Neural progenitor cell (in vitro differentiated cells): ENCODE measurements around the gene IL15. TPM values are rescaled to one million over a fixed set of nuclear protein-coding genes. Genes with fewer than 3 reads are reported as not detected.

Source experiments
- DNase-seq: peaks from one replicate; pipeline ENCODE4 v3.0.0-alpha.2; 2016; ENCODE audit warnings: low spot score
- H2AFZ ChIP-seq: fragments of 200-600 bp; sonication (generic); replicated peaks from 2 replicates; pipeline ENCODE4 v1.6.1; 2016; ENCODE audit warnings: antibody characterized with exemption
- H3F3A ChIP-seq: fragments of 200-600 bp; sonication (generic); 2 replicates; pipeline ENCODE4 v1.6.1; 2016; ENCODE audit warnings: antibody characterized with exemption, low read depth
- H3K27ac ChIP-seq: fragments of 200-600 bp; sonication (generic); 2 replicates; pipeline ENCODE4 v1.5.1; 2016; ENCODE audit warnings: mild to moderate bottlenecking
- H3K27me3 ChIP-seq: fragments of 200-600 bp; sonication (generic); 2 replicates; pipeline ENCODE4 v1.6.1; 2016; ENCODE audit warnings: mild to moderate bottlenecking, moderate library complexity
- H3K36me3 ChIP-seq: fragments of 200-600 bp; sonication (generic); 2 replicates; pipeline ENCODE4 v1.5.1; 2016
- H3K4me1 ChIP-seq: fragments of 200-600 bp; sonication (generic); 2 replicates; pipeline ENCODE4 v1.6.1; 2016; ENCODE audit warnings: mixed run types
- H3K4me2 ChIP-seq: fragments of 200-600 bp; sonication (generic); 2 replicates; pipeline ENCODE4 v1.6.1; 2016
- H3K4me3 ChIP-seq: fragments of 200-600 bp; sonication (generic); 2 replicates; pipeline ENCODE4 v1.5.1; 2016
- H3K79me2 ChIP-seq: fragments of 200-600 bp; sonication (generic); 2 replicates; pipeline ENCODE4 v1.6.1; 2016; ENCODE audit warnings: low read depth
- H3K9ac ChIP-seq: fragments of 200-600 bp; sonication (generic); 2 replicates; pipeline ENCODE4 v1.6.1; 2016
- H3K9me3 ChIP-seq: fragments of 200-600 bp; sonication (generic); 2 replicates; pipeline ENCODE4 v1.5.1; 2016; ENCODE audit warnings: low read depth
- H4K20me1 ChIP-seq: fragments of 200-600 bp; sonication (generic); 2 replicates; pipeline ENCODE4 v1.6.1; 2016; ENCODE audit warnings: low read depth
- H3K27ac Mint-ChIP-seq: 3 replicates; pipeline ENCODE4 v1.8.0; 2021; ENCODE audit warnings: mixed read lengths
- H3K27me3 Mint-ChIP-seq: 2 replicates; pipeline ENCODE4 v1.8.0; 2022; ENCODE audit warnings: low read depth, mild to moderate bottlenecking, inconsistent platforms, moderate library complexity, mixed read lengths; ENCODE audit not compliant: insufficient read depth
- H3K36me3 Mint-ChIP-seq: 3 replicates; pipeline ENCODE4 v1.8.0; 2021; ENCODE audit warnings: mixed read lengths
- H3K4me1 Mint-ChIP-seq: 3 replicates; pipeline ENCODE4 v1.8.0; 2021; ENCODE audit warnings: mixed read lengths
- H3K4me3 Mint-ChIP-seq: 3 replicates; pipeline ENCODE4 v1.8.0; 2021; ENCODE audit warnings: mild to moderate bottlenecking, moderate library complexity, mixed read lengths
- H3K9me3 Mint-ChIP-seq: 3 replicates; pipeline ENCODE4 v1.8.0; 2020; ENCODE audit warnings: mixed read lengths
- CTCF ChIP-seq: fragments of 200-600 bp; sonication (generic); IDR thresholded peaks from 2 replicates; pipeline ENCODE4 v1.5.1; 2017; ENCODE audit warnings: antibody characterized with exemption, mild to moderate bottlenecking
- EZH2 ChIP-seq: fragments of 200-600 bp; sonication (generic); IDR thresholded peaks from 2 replicates; pipeline ENCODE4 v1.6.1; 2017; ENCODE audit warnings: antibody characterized with exemption, mild to moderate bottlenecking, moderate library complexity
- EZH2phosphoT487 ChIP-seq: fragments of 200-600 bp; sonication (generic); IDR thresholded peaks from 2 replicates; pipeline ENCODE4 v1.6.1; 2017; ENCODE audit warnings: antibody characterized with exemption
- total RNA-seq: library from RNA; depleted of rRNA; stranded (reverse); fragments of >200 nt; gene quantifications from 2 replicates; pipeline ENCODE4 v1.2.3, GENCODE V29; 2015; ENCODE audit warnings: low replicate concordance

IL15 gene
- total RNA-seq, 1 donor from 2014 or later, result not detected

- Histone ChIP-seq H3K27me3 (peaks cover 18% of the 10 kb centered on the region), H2AFZ (no peak overlapping the region), H3K9me3 (no peaks in the 10 kb centered on the region), H3K27ac (no peak overlapping the region), H3K4me3 (no peak overlapping the region), H3K36me3 (no peaks in the 10 kb centered on the region), H4K20me1 (no peaks in the 10 kb centered on the region), H3K9ac (no peak overlapping the region), H3K4me1 (no peaks in the 10 kb centered on the region), H3K4me2 (no peak overlapping the region), H3F3A (no peaks in the 10 kb centered on the region), H3K79me2 (no peaks in the 10 kb centered on the region)
- Mint-ChIP-seq H3K4me1 (no peaks in the 10 kb centered on the region), H3K9me3 (no peaks in the 10 kb centered on the region), H3K27me3 (peaks cover 5% of the 10 kb centered on the region), H3K27ac (no peak overlapping the region), H3K36me3 (no peaks in the 10 kb centered on the region), H3K4me3 (no peak overlapping the region)
- DNase-seq, result no peak
- TF ChIP-seq EZH2phosphoT487 (no peak), EZH2 (no peak)
Measured at GRCh38 chr4:141630854-141631253, 5.5 kb upstream of the IL15 start.

- TF ChIP-seq EZH2phosphoT487 (no peak), EZH2 (no peak), CTCF (no peak)
- Histone ChIP-seq H3K27ac (no peak overlapping the region), H3K79me2 (no peaks in the 10 kb centered on the region), H3K36me3 (no peaks in the 10 kb centered on the region), H3K9me3 (no peaks in the 10 kb centered on the region), H3K4me1 (no peaks in the 10 kb centered on the region), H3F3A (no peaks in the 10 kb centered on the region), H3K9ac (no peak overlapping the region), H2AFZ (no peak overlapping the region), H3K27me3 (peaks cover 58% of the 10 kb centered on the region), H4K20me1 (no peaks in the 10 kb centered on the region), H3K4me3 (peak overlapping the region; percentile 60), H3K4me2 (peak overlapping the region; percentile 91)
- Mint-ChIP-seq H3K27me3 (peaks cover 16% of the 10 kb centered on the region), H3K4me1 (peaks cover 3% of the 10 kb centered on the region), H3K27ac (no peak overlapping the region), H3K9me3 (no peaks in the 10 kb centered on the region), H3K4me3 (peak overlapping the region; percentile 88), H3K36me3 (no peaks in the 10 kb centered on the region)
- DNase-seq, result no peak
Measured at GRCh38 chr4:141635736-141636081, 674 bp upstream of the IL15 start.

GRCh38 chr4:141636771-141637460, 533 bp downstream of the IL15 start:
- no peaks in the 10 kb centered on the region for H4K20me1 ChIP-seq
- no peaks in the 10 kb centered on the region for H3K36me3 Mint-ChIP-seq
- peak; percentile 66 for DNase-seq
- H3K9ac ChIP-seq, result no peak overlapping the region
- peak overlapping the region; percentile 91 for H3K4me2 ChIP-seq
- no peak overlapping the region for H3K27ac Mint-ChIP-seq
- no peaks in the 10 kb centered on the region for H3K4me1 ChIP-seq
- H3K4me3 Mint-ChIP-seq, result peak overlapping the region; percentile 88
- H2AFZ ChIP-seq, result peak overlapping the region; percentile 74
- H3K27me3 ChIP-seq, result peaks cover 58% of the 10 kb centered on the region
- H3K79me2 ChIP-seq, result no peaks in the 10 kb centered on the region
- no peaks in the 10 kb centered on the region for H3F3A ChIP-seq
- H3K4me3 ChIP-seq, result peak overlapping the region; percentile 60
- H3K9me3 Mint-ChIP-seq, result no peaks in the 10 kb centered on the region
- H3K4me1 Mint-ChIP-seq, result peaks cover 3% of the 10 kb centered on the region
- H3K36me3 ChIP-seq, result no peaks in the 10 kb centered on the region
- H3K27me3 Mint-ChIP-seq, result peaks cover 17% of the 10 kb centered on the region
- peak; percentile 75 for TF ChIP-seq EZH2
- no peak for TF ChIP-seq EZH2phosphoT487
- TF ChIP-seq CTCF, result no peak
- no peaks in the 10 kb centered on the region for H3K9me3 ChIP-seq
- no peak overlapping the region for H3K27ac ChIP-seq

- Histone ChIP-seq H3F3A (no peaks in the 10 kb centered on the region), H3K36me3 (no peaks in the 10 kb centered on the region), H3K9me3 (no peaks in the 10 kb centered on the region), H3K9ac (no peak overlapping the region), H3K27me3 (peaks cover 58% of the 10 kb centered on the region), H3K4me2 (peak overlapping the region; percentile 91), H4K20me1 (no peaks in the 10 kb centered on the region), H3K27ac (no peak overlapping the region), H3K4me3 (no peak overlapping the region), H3K4me1 (no peaks in the 10 kb centered on the region), H3K79me2 (no peaks in the 10 kb centered on the region), H2AFZ (no peak overlapping the region)
- Mint-ChIP-seq H3K4me1 (peaks cover 3% of the 10 kb centered on the region), H3K36me3 (no peaks in the 10 kb centered on the region), H3K27me3 (peaks cover 17% of the 10 kb centered on the region), H3K27ac (no peak overlapping the region), H3K9me3 (no peaks in the 10 kb centered on the region), H3K4me3 (peak overlapping the region; percentile 88)
- TF ChIP-seq EZH2 (no peak), EZH2phosphoT487 (no peak), CTCF (no peak)
- DNase-seq, result no peak
Measured at GRCh38 chr4:141637565-141637964, 1.2 kb downstream of the IL15 start.
